ENCODE results near the gene PEAR1.

The PEAR1 gene

DNA sequence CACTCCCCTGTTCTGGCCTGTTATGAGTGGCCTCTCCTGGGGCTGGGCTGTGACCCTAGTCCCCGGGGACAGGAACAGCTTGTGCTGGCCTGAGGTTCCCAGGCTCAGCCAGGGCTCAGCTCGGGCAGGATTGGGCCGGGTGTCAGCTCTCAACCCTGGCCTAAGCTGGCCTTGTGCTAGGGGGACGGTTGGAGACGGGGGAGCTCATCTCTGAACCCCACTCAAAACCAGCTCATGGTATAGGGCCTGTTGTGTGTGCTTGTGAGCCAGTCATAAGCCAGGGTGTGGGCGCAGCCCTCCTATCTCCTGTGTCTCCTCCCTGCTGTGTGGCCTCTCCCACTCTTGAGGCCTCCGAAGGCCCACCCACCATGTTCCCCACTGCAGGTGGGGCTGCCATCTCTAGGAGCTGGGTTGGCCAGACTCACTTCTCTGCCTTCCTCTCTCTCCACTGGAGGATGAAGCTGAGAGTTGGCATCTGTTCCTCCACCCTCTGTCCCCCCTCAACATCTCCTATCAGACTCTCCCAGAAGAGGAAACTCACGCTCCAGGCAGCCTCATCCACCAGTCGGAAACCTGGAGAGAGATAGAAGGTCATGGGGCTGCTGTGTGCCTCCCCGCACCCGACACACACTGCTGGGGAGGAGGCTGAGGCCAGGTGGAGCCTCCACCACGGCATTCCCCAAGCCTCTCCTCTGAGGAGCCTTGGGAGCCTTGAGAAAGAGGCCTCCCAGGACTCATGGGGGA lies 1.4 kb downstream of the PEAR1 start:
- DNase-seq (ENCODE audit: low read depth), result no peak
- no peak overlapping the region for H3K4me3 ChIP-seq (ENCODE audit: low read depth, low read length)
- TF ChIP-seq CTCF (IDR thresholded peaks at IDR 0.05; ENCODE audit: low read depth, low read length, missing control alignments), result no peak

GRCh38 chr1:156895455-156895812 lies 1.9 kb downstream of the PEAR1 start:
- DNase-seq (ENCODE audit: low read depth), result no peak
- H3K4me3 ChIP-seq (ENCODE audit: low read depth, low read length), result no peak overlapping the region
- TF ChIP-seq CTCF (IDR thresholded peaks at IDR 0.05; ENCODE audit: low read depth, low read length, missing control alignments), result no peak

DNA sequence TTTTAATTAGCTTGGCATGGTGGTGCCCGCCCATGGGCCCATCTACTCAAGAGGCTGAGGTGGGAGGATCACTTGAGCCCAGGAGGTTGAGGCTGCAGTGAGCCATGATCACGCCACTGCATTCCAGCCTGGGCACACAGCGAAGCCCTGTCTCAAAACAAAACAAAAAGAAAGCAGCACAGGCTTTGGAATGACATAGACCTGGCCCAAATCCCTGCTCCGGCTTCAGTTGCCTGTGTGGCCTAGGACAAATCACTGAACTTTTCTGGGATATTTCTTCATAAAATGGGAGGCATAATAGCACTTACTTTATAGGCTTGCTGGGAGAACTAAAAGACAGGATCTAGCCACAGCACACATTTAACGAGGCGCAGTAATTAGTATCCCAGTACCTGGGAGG lies 2.4 kb downstream of the PEAR1 start:
- DNase-seq (ENCODE audit: low read depth), result no peak
- no peak for TF ChIP-seq CTCF (IDR thresholded peaks at IDR 0.05; ENCODE audit: low read depth, low read length, missing control alignments)

GRCh38 chr1:156896490-156897033 lies 3.0 kb downstream of the PEAR1 start:
- no peak for TF ChIP-seq CTCF (IDR thresholded peaks at IDR 0.05; ENCODE audit: low read depth, low read length, missing control alignments)
- H3K4me3 ChIP-seq (ENCODE audit: low read depth, low read length), result no peak overlapping the region
- DNase-seq (ENCODE audit: low read depth), result no peak

More for the DNA sequence above, 2.4 kb downstream of the PEAR1 start:
- H3K4me3 ChIP-seq (ENCODE audit: low read depth, low read length), result no peak overlapping the region

DNA sequence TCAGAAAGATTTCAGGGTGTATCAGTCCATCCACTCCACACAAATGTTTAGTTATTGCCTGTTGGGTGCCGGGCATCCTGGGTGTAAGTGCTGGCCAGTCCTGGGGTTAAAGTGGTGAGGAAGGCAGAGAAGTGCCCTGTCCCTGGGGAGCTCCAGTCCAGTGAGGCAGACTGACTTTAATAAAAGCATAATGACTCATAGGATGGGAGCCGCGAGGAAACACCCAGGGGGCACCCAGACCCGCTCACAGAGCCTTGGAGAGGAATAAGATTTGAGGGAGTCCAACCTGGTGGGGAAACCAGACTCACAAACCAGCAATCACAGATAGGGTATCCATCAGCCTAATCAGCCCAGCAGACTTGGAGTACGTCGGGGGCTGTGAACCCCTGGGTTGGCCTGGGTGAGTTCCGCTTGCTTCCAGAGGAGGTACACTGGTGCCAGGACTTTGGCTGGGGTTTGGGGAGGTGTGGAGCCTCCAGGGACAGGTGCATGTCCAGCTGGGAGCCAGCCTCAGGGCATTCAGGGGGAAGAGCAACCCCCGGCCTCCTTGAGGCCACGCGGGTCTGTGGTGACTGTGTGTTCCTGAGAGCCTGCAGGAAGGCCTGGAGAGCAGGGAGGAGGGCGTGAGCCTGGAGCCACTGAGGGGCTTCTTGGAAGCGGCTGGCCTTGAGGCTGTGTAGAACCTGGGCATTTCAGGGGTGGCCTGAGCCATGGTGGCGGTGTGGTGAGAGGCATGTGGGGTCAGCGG lies 3.7 kb downstream of the PEAR1 start:
- DNase-seq (ENCODE audit: low read depth), result no peak

GRCh38 chr1:156898161-156898566 lies 4.6 kb downstream of the PEAR1 start:
- no peak for DNase-seq (ENCODE audit: low read depth)
- H3K4me3 ChIP-seq (ENCODE audit: low read depth, low read length), result no peak overlapping the region
- TF ChIP-seq CTCF (IDR thresholded peaks at IDR 0.05; ENCODE audit: low read depth, low read length, missing control alignments), result no peak

More for the DNA sequence above, 3.7 kb downstream of the PEAR1 start:
- no peak for TF ChIP-seq CTCF (IDR thresholded peaks at IDR 0.05; ENCODE audit: low read depth, low read length, missing control alignments)
- H3K4me3 ChIP-seq (ENCODE audit: low read depth, low read length), result no peak overlapping the region

Data from GM12864 (cell line).